A673 (cell line): Measurements from ENCODE around the gene LEP.

Experiments used
- CTCF ChIP-seq: fragments of 300-800, 200-600 bp; sonication (generic); conservative IDR thresholded peaks from 2 replicates; pipeline ENCODE4 v1.5.1; 2017; ENCODE audit warnings: low read depth, mild to moderate bottlenecking, antibody characterized with exemption, low read length, moderate library complexity, mixed read lengths
- EZH2 ChIP-seq: fragments of 200-600 bp; sonication (generic); IDR thresholded peaks from 2 replicates; pipeline ENCODE4 v1.6.1; 2017; ENCODE audit warnings: borderline replicate concordance, low read depth, mild to moderate bottlenecking, mixed read lengths, antibody characterized with exemption, low read length; ENCODE audit not compliant: poor library complexity, severe bottlenecking

- TF ChIP-seq CTCF, result no peak
- no peak for TF ChIP-seq EZH2
Observed at GRCh38 chr7:128274884-128275603, 34.0 kb downstream of the LEP start.
